H1 (cell line): Measurements from ENCODE around the gene TFE3. TPM values are rescaled to one million over a fixed set of nuclear protein-coding genes. Genes with fewer than 3 reads are reported as not detected.

Source experiments
- CTCF ChIA-PET: fragments of 300-600 bp; sonication (Branson Sonifier 250); formaldehyde crosslinking; loops from one replicate; lab custom pipeline; 2021; ENCODE audit not compliant: partially characterized antibody; lab: Charles Lee
- POLR2A ChIA-PET: fragments of 300-600 bp; sonication (Branson Sonifier 250); formaldehyde crosslinking; loops from one replicate; lab custom pipeline; 2021; ENCODE audit warnings: inconsistent platforms; ENCODE audit not compliant: partially characterized antibody; lab: Charles Lee
- DNase-seq, 2 experiments: peaks; one replicate each; pipeline versions ENCODE4 v3.0.0 to v3.0.0-alpha.2; 2010 to 2022; ENCODE audit warnings: low spot score in 2 of 2, low read depth in 1 of 2, mixed read lengths in 1 of 2
- FAIRE-seq: peaks from 2 replicates; lab custom pipeline; 2011; peaks lifted over from hg19 to GRCh38; lab: Jason Lieb, UNC
- H2AFZ ChIP-seq: 2 replicates; pipeline ENCODE4 v1.8.1; 2012; ENCODE audit warnings: low read length, inconsistent platforms
- H2AK5ac ChIP-seq: 2 replicates; pipeline ENCODE4 v1.6.1; 2013; ENCODE audit warnings: low read depth, low read length
- H2BK120ac ChIP-seq: replicated peaks from 2 replicates; pipeline ENCODE3; 2013; ENCODE audit warnings: low read depth, low read length, inconsistent platforms
- H2BK12ac ChIP-seq: 2 replicates; pipeline ENCODE4 v1.6.1; 2013; ENCODE audit warnings: low read depth, low read length
- H2BK15ac ChIP-seq: 2 replicates; pipeline ENCODE4 v1.6.1; 2013; ENCODE audit warnings: low read length
- H2BK20ac ChIP-seq: 2 replicates; pipeline ENCODE4 v1.6.1; 2013; ENCODE audit warnings: low read length
- H2BK5ac ChIP-seq: 2 replicates; pipeline ENCODE4 v1.6.1; 2013; ENCODE audit warnings: low read depth, low read length
- H3K14ac ChIP-seq: 2 replicates; pipeline ENCODE4 v1.6.1; 2013; ENCODE audit warnings: inconsistent platforms; ENCODE audit not compliant: insufficient read length
- H3K18ac ChIP-seq: 2 replicates; pipeline ENCODE4 v1.6.1; 2013; ENCODE audit warnings: low read length; ENCODE audit errors: extremely low read depth
- H3K23ac ChIP-seq: 2 replicates; pipeline ENCODE4 v1.6.1; 2013; ENCODE audit warnings: inconsistent platforms; ENCODE audit not compliant: insufficient read length
- H3K23me2 ChIP-seq: 2 replicates; pipeline ENCODE4 v1.6.1; 2013; ENCODE audit warnings: low read depth, low read length
- H3K27ac ChIP-seq: 2 replicates; pipeline ENCODE4 v1.6.1; 2011; ENCODE audit warnings: low read depth, low read length, inconsistent platforms
- H3K27me3 ChIP-seq, 4 experiments: replicated peaks in 1 of 4; 1 replicate in 1 of 4; 2 replicates in 3 of 4; pipeline versions ENCODE4 v1.6.1 to v1.8.1; 2011 to 2013; ENCODE audit warnings: low read length in 3 of 4, mild to moderate bottlenecking in 3 of 4, inconsistent platforms in 2 of 4, mixed read lengths in 2 of 4, moderate library complexity in 1 of 4; ENCODE audit not compliant: control insufficient read depth in 3 of 4, insufficient read depth in 3 of 4; ENCODE audit errors: extremely low read depth in 1 of 4
- H3K36me3 ChIP-seq, 4 experiments: 2 replicates each; pipeline versions ENCODE4 v1.6.1 to v1.8.1; 2011 to 2013; ENCODE audit warnings: mild to moderate bottlenecking in 4 of 4, low read length in 3 of 4, moderate library complexity in 2 of 4, control low read depth in 1 of 4, inconsistent platforms in 1 of 4; ENCODE audit not compliant: insufficient read depth in 4 of 4, control insufficient read depth in 2 of 4
- H3K4ac ChIP-seq: replicated peaks from 2 replicates; pipeline ENCODE3; 2013; ENCODE audit warnings: low read length, low read depth, mixed read lengths, inconsistent platforms; ENCODE audit not compliant: insufficient read length
- H3K4me1 ChIP-seq, 4 experiments: replicated peaks in 1 of 4; 1 replicate in 1 of 4; 2 replicates in 3 of 4; pipeline versions ENCODE4 v1.6.1 to v1.8.1; 2011 to 2013; ENCODE audit warnings: low read length in 3 of 4, inconsistent platforms in 2 of 4, mixed read lengths in 1 of 4; ENCODE audit not compliant: insufficient read depth in 4 of 4, control insufficient read depth in 3 of 4
- H3K4me2 ChIP-seq, 2 experiments: 2 replicates each; pipeline versions ENCODE4 v1.6.1 to v1.8.1; 2011 to 2013; ENCODE audit warnings: low read depth in 2 of 2, low read length in 2 of 2, control low read depth in 1 of 2, inconsistent platforms in 1 of 2, mild to moderate bottlenecking in 1 of 2; ENCODE audit not compliant: insufficient read depth in 1 of 2
- H3K4me3 ChIP-seq, 4 experiments: fragments of 200-600, 300-600 bp in 1 of 4; sonication (generic), shearing (Covaris generic), sonication (Bioruptor Twin) in 1 of 4; 2 replicates each; pipeline versions ENCODE4 v1.5.1 to v1.8.1; 2011 to 2016; ENCODE audit warnings: low read length in 4 of 4, low read depth in 3 of 4, control low read depth in 2 of 4, inconsistent platforms in 2 of 4, mild to moderate bottlenecking in 2 of 4, mixed read lengths in 1 of 4, moderate library complexity in 1 of 4; ENCODE audit not compliant: insufficient read depth in 2 of 4; ENCODE audit errors: extremely low read depth in 1 of 4
- H3K56ac ChIP-seq: replicated peaks from 2 replicates; pipeline ENCODE3; 2013; ENCODE audit warnings: low read depth, mild to moderate bottlenecking, mixed read lengths, low read length, inconsistent platforms; ENCODE audit not compliant: insufficient read length
- H3K79me1 ChIP-seq: 2 replicates; pipeline ENCODE4 v1.6.1; 2013; ENCODE audit warnings: low read depth, low read length, control low read depth
- H3K79me2 ChIP-seq, 2 experiments: 2 replicates each; pipeline versions ENCODE4 v1.6.1 to v1.8.1; 2012 to 2013; ENCODE audit warnings: low read length in 2 of 2, mild to moderate bottlenecking in 2 of 2, inconsistent platforms in 1 of 2; ENCODE audit not compliant: insufficient read depth in 2 of 2, control insufficient read depth in 1 of 2
- H3K9ac ChIP-seq, 4 experiments: replicated peaks in 1 of 4; 1 replicate in 1 of 4; 2 replicates in 3 of 4; pipeline versions ENCODE4 v1.6.1 to v1.8.1; 2011 to 2013; ENCODE audit warnings: low read depth in 3 of 4, low read length in 3 of 4, control low read depth in 2 of 4, mild to moderate bottlenecking in 2 of 4, moderate library complexity in 2 of 4, inconsistent platforms in 1 of 4; ENCODE audit errors: extremely low read depth in 1 of 4
- H3K9me3 ChIP-seq, 2 experiments: 2 replicates each; pipeline versions ENCODE4 v1.6.1 to v1.8.1; 2012 to 2013; ENCODE audit warnings: mild to moderate bottlenecking in 2 of 2, moderate library complexity in 2 of 2, control low read depth in 1 of 2, inconsistent platforms in 1 of 2, low read depth in 1 of 2, low read length in 1 of 2, mixed read lengths in 1 of 2; ENCODE audit not compliant: insufficient read depth in 2 of 2
- H4K20me1 ChIP-seq, 2 experiments: replicated peaks in 1 of 2; 2 replicates each; pipeline versions ENCODE3 to v1.8.1; 2011 to 2013; ENCODE audit warnings: inconsistent platforms in 2 of 2, low read length in 2 of 2, mild to moderate bottlenecking in 1 of 2; ENCODE audit not compliant: insufficient read depth in 2 of 2, control insufficient read depth in 1 of 2
- H4K5ac ChIP-seq: 2 replicates; pipeline ENCODE4 v1.6.1; 2013; ENCODE audit warnings: low read length, low read depth, mixed read lengths, inconsistent platforms; ENCODE audit not compliant: insufficient read length
- H4K8ac ChIP-seq: 2 replicates; pipeline ENCODE4 v1.8.0; 2013; ENCODE audit warnings: mild to moderate bottlenecking, moderate library complexity, low read length, inconsistent platforms; ENCODE audit not compliant: insufficient read depth; ENCODE audit errors: extremely low read depth
- H4K91ac ChIP-seq: replicated peaks from 2 replicates; pipeline ENCODE3; 2013; ENCODE audit warnings: low read length, mixed read lengths, inconsistent platforms; ENCODE audit not compliant: insufficient read length
- BRCA1 ChIP-seq: IDR thresholded peaks from 2 replicates; pipeline ENCODE4 v1.6.1; 2012; ENCODE audit warnings: low read depth, low read length, improper control_type of control experiment
- CHD1 ChIP-seq: IDR thresholded peaks from 2 replicates; pipeline ENCODE4 v1.6.1; 2012; ENCODE audit warnings: low read depth, low read length, improper control_type of control experiment
- JUN ChIP-seq: IDR thresholded peaks from 2 replicates; pipeline ENCODE4 v1.6.1; 2011; ENCODE audit warnings: low read depth, mild to moderate bottlenecking, improper control_type of control experiment, low read length
- KDM4A ChIP-seq: IDR thresholded peaks from one replicate; pipeline ENCODE4 v1.7.1; 2012; ENCODE audit warnings: low read depth, mild to moderate bottlenecking, moderate library complexity, low read length, inconsistent platforms; ENCODE audit not compliant: severe bottlenecking
- KDM5A ChIP-seq: fragments of 200-600 bp; IDR thresholded peaks from 2 replicates; pipeline ENCODE4 v1.7.1; 2012; ENCODE audit warnings: mild to moderate bottlenecking, low read length, inconsistent platforms, mixed read lengths
- NRF1 ChIP-seq: IDR thresholded peaks from 2 replicates; pipeline ENCODE4 v1.6.1; 2011; ENCODE audit warnings: mild to moderate bottlenecking, low read depth, low read length, improper control_type of control experiment
- SIX5 ChIP-seq: IDR thresholded peaks from 2 replicates; pipeline ENCODE4 v1.6.1; 2011; ENCODE audit warnings: mild to moderate bottlenecking, low read depth, low read length
- TBP ChIP-seq: IDR thresholded peaks from 2 replicates; pipeline ENCODE4 v1.6.1; 2011; ENCODE audit warnings: low read depth, low read length, improper control_type of control experiment
- TEAD4 ChIP-seq: IDR thresholded peaks from 2 replicates; pipeline ENCODE4 v1.6.1; 2012; ENCODE audit warnings: low read depth, low read length, inconsistent platforms, mixed read lengths
- YY1 ChIP-seq: IDR thresholded peaks from 2 replicates; pipeline ENCODE4 v1.6.1; 2011; ENCODE audit warnings: low read depth, mild to moderate bottlenecking, low read length
- ZNF274 ChIP-seq: IDR thresholded peaks from 2 replicates; pipeline ENCODE4 v1.7.0; 2012; ENCODE audit warnings: low read length, borderline replicate concordance; ENCODE audit errors: extremely low read depth
- WGBS, 2 experiments: shearing (Covaris generic) in 1 of 2; methylation state at CpG; one replicate each; pipeline versions ENCODE4 v1.1.6 to v1.1.7; 2013 to 2015; ENCODE audit warnings: low lambda C conversion rate in 2 of 2, mixed read lengths in 2 of 2, inconsistent platforms in 1 of 2, low coverage in 1 of 2, missing lambda C conversion rate in 1 of 2; ENCODE audit not compliant: insufficient replicate concordance in 2 of 2, insufficient coverage in 1 of 2, insufficient read length in 1 of 2; ENCODE audit errors: extremely low coverage in 1 of 2, missing lambda C conversion rate in 1 of 2; 5-methylcytosine and 5-hydroxymethylcytosine counted together
- polyA plus RNA-seq, 7 experiments: library from polyadenylated mRNA; depleted of rRNA in 3 of 7; stranded (reverse) in 5 of 7; unstranded in 2 of 7; fragments of >200 nt in 5 of 7; fragments of 200-250 nt in 2 of 7; gene quantifications; 1 replicate in 5 of 7; 2 replicates in 1 of 7; 4 replicates in 1 of 7; pipeline versions ENCODE4 v1.2.1 to v1.2.3, GENCODE V29; 2011 to 2013; ENCODE audit warnings: missing spikeins in 2 of 7, mixed read lengths in 2 of 7
- total RNA-seq: library from RNA; stranded (reverse); fragmentation: NEBNext Ultra II Directional; extraction: Animal tissue kit (Norgen Biotek cat#: 25700); gene quantifications from 2 replicates; pipeline ENCODE4 v1.2.1, GENCODE V29; 2021
- TF ChIP-seq, protein P1 (sequence below): IDR thresholded peaks from 2 replicates; pipeline ENCODE4 v1.6.1; 2011; ENCODE audit warnings: low read depth, mild to moderate bottlenecking, low read length; ENCODE audit not compliant: insufficient read depth

TFE3 gene
- total and polyA plus RNA-seq, 2 of the 8 experiments (the other 6 are each of a cell fraction or from before 2014, with no cell fraction given) = 33.7 to 52.9 TPM

- FAIRE-seq = no peak
- ChIA-PET POLR2A (interaction anchor here (1.0 kb wide), 1 partner anchor 111 kb away, joined by 3 read pairs; no protein-coding TSS in a partner anchor), CTCF (interaction anchor here (1.0 kb wide), 1 partner anchor 20 kb away, joined by 3 read pairs; no protein-coding TSS in a partner anchor)
- Histone ChIP-seq H4K91ac (no peak overlapping the region), H3K27me3 (no peaks in the 10 kb centered on the region), H4K8ac (no peak overlapping the region), H2BK12ac (no peak overlapping the region), H3K4me3 (no peak overlapping the region), H3K9ac (no peak overlapping the region), H2BK120ac (no peak overlapping the region), H3K4ac (no peak overlapping the region), H3K56ac (no peak overlapping the region), H3K9me3 (no peaks in the 10 kb centered on the region), H2BK15ac (no peak overlapping the region), H4K5ac (no peak overlapping the region), H4K20me1 (peaks cover 0 to 1% of the 10 kb centered on the region in 2 experiments), H2BK5ac (no peak overlapping the region), H3K4me1 (peaks cover 0 to 4% (median 0%) of the 10 kb centered on the region in 4 experiments; a peak in 3 of 7 replicates), H3K4me2 (no peak overlapping the region), H3K79me2 (no peaks in the 10 kb centered on the region; a peak in 1 of 4 replicates), H2AK5ac (no peak overlapping the region), H3K79me1 (no peaks in the 10 kb centered on the region), H3K23ac (no peak overlapping the region), H2AFZ (no peak overlapping the region), H3K18ac (no peak overlapping the region), H2BK20ac (no peak overlapping the region), H3K36me3 (peaks cover 0 to 12% (median 3%) of the 10 kb centered on the region in 4 experiments; a peak in 2 of 8 replicates), H3K27ac (no peak overlapping the region), H3K23me2 (no peaks in the 10 kb centered on the region), H3K14ac (no peak overlapping the region)
- TF ChIP-seq KDM4A (no peak), BRCA1 (no peak), TEAD4 (no peak), KDM5A (no peak), NRF1 (no peak), CHD1 (no peak), TBP (no peak), ZNF274 (no peak), JUN (no peak), SIX5 (no peak), YY1 (no peak)
- TF ChIP-seq, protein P1, sequence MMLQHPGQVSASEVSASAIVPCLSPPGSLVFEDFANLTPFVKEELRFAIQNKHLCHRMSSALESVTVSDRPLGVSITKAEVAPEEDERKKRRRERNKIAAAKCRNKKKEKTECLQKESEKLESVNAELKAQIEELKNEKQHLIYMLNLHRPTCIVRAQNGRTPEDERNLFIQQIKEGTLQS = no peak
- 85% methylated on average over 11 of the region's 20 CpGs; no CpG with 5 or more reads in 1 of the 2 experiments for WGBS, 2 experiments
- no peak for DNase-seq
Measured at GRCh38 chrX:49064303-49064702, 21.1 kb upstream of the TFE3 start.
